ENCODE data around the gene HES6. TPM values are rescaled to one million over a fixed set of nuclear protein-coding genes. Genes with fewer than 3 reads are reported as not detected.

The HES6 gene
- total RNA-seq, 1 experiment from 2014 or later, result 17.2 TPM

DNA sequence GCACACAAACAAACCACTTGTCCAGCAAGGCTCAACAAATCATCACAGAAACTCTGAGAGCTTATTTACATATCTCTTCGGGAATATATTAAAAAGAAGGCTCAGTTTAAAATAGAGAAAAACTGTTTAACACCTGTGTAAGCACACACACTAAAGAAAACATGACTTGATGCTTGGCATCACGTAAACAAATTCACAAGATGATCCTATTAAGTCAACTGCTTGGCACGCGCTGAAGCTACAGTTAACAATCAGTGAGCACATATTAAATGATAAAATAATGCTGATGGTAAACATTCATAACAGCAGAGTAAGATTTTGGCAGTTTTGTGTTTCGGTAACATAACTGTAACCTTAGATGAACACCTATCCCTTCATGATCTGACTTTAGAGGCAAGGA lies 4.3 kb upstream of the HES6 start:
- Histone ChIP-seq H3K36me3 (ENCODE audit: insufficient read depth, low read length, poor library complexity, severe bottlenecking) (no peaks in the 10 kb centered on the region), H3K9me3 (ENCODE audit: low read depth, low read length, poor library complexity, severe bottlenecking) (no peaks in the 10 kb centered on the region), H3K27ac (ENCODE audit: low read depth, low read length, poor library complexity, severe bottlenecking) (no peak overlapping the region), H3K27me3 (replicated peaks; ENCODE audit: insufficient read depth, low read depth, low read length, poor library complexity) (no peaks in the 10 kb centered on the region), H3K4me3 (ENCODE audit: low read depth, low read length, poor library complexity, severe bottlenecking) (no peak overlapping the region), H3K4me1 (ENCODE audit: insufficient read depth, low read length, poor library complexity, severe bottlenecking) (peaks cover 10% of the 10 kb centered on the region)
- BruUV-seq (replicated peaks), result no TSS peak
- ChIA-PET POLR2A (ENCODE audit: low non-redundant PET) (no interaction called here), CTCF (no interaction called here)
- intact Hi-C loops (cut with micrococcal nuclease; ENCODE audit: unreplicated experiment), result no loop called here
- no peak for DNase-seq (ENCODE audit: low spot score)
- TF ChIP-seq EZH2 (IDR thresholded peaks at IDR 0.05; ENCODE audit: borderline replicate concordance, low read depth, low read length, poor library complexity, severe bottlenecking), result no peak
- TF ChIP-seq, protein P1, sequence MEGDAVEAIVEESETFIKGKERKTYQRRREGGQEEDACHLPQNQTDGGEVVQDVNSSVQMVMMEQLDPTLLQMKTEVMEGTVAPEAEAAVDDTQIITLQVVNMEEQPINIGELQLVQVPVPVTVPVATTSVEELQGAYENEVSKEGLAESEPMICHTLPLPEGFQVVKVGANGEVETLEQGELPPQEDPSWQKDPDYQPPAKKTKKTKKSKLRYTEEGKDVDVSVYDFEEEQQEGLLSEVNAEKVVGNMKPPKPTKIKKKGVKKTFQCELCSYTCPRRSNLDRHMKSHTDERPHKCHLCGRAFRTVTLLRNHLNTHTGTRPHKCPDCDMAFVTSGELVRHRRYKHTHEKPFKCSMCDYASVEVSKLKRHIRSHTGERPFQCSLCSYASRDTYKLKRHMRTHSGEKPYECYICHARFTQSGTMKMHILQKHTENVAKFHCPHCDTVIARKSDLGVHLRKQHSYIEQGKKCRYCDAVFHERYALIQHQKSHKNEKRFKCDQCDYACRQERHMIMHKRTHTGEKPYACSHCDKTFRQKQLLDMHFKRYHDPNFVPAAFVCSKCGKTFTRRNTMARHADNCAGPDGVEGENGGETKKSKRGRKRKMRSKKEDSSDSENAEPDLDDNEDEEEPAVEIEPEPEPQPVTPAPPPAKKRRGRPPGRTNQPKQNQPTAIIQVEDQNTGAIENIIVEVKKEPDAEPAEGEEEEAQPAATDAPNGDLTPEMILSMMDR (conservative IDR thresholded peaks at IDR 0.05; ENCODE audit: low read depth, low read length), result no peak

DNA sequence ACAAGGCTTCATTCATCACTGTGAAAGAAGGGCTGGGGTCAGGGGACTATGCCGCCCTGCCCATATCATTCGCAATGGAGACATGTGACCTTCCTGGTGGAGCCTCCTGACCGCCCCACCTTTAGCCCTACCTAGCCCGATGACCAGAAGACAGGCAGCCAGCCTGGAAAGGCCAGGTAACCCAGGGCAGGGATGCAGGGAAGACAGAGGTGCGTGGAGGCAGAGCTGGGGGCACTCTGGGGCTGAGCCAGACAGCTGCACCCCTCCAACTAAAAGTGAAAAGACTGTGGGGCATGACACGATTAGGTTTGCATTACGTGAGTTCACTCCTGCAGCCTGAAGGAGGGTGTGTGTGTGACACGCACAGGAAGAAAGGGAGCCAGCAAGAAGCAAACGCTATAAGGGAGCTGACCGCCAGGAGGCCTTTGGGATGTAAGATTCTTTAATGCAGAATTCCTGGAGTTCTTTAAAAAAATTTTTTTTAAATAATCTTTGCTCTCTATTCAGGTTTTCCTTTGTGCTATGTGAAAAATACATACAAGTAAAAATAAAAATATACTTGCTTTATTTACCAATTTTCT lies 3.7 kb upstream of the HES6 start:
- DNase-seq (ENCODE audit: low spot score), result no peak
- peaks cover 15% of the 10 kb centered on the region for H3K4me1 ChIP-seq (ENCODE audit: insufficient read depth, low read length, poor library complexity, severe bottlenecking)
- H3K36me3 ChIP-seq (ENCODE audit: insufficient read depth, low read length, poor library complexity, severe bottlenecking), result no peaks in the 10 kb centered on the region
- H3K27ac ChIP-seq (ENCODE audit: low read depth, low read length, poor library complexity, severe bottlenecking), result no peak overlapping the region
- intact Hi-C loops (cut with micrococcal nuclease; ENCODE audit: unreplicated experiment), result no loop called here
- no peaks in the 10 kb centered on the region for H3K27me3 ChIP-seq (replicated peaks; ENCODE audit: insufficient read depth, low read depth, low read length, poor library complexity)
- BruUV-seq (replicated peaks), result no TSS peak
- H3K4me3 ChIP-seq (ENCODE audit: low read depth, low read length, poor library complexity, severe bottlenecking), result no peak overlapping the region
- TF ChIP-seq, protein P1 (conservative IDR thresholded peaks at IDR 0.05; ENCODE audit: low read depth, low read length), result no peak
- no peak for TF ChIP-seq EZH2 (IDR thresholded peaks at IDR 0.05; ENCODE audit: borderline replicate concordance, low read depth, low read length, poor library complexity, severe bottlenecking)
- CTCF ChIA-PET, result no interaction called here
- POLR2A ChIA-PET (ENCODE audit: low non-redundant PET), result no interaction called here
- H3K9me3 ChIP-seq (ENCODE audit: low read depth, low read length, poor library complexity, severe bottlenecking), result no peaks in the 10 kb centered on the region

DNA sequence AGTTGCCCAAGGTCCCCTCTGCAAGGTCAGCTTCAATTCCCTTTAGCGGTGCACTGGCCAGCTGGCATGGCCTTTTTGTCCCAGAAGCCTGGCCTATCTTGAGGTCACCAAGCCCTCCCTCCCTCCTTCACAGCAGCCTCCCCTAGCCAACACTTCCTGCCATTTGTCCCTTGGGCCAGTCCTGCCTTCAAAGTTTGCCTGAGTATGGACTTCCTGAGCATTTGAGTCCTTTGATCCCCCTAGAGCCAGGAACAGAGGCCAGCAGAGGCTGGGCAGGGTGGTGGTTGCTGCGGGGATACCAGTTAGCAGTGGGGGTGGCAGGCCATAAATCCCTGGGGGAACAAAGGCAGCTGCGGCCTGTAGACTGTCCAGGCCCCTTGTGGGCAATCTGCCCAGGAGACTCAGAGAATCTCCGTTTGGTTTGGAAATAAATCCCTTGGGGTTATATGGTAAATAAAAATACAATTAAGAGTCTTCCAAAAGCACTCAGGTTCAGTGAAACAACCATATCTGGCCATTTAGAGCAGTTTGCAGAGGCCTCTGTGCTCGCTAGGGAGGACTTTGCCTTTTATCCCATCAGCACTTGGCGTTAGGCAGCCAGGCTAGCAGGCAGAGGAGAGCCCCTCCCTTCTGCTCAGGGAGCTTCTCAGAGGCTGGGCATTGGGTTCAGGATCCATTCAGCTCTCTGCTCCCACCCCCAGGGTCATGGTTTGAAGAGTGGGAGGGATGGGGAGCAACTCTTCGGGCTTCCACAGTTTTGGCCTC lies 3.1 kb upstream of the HES6 start:
- ChIA-PET POLR2A (ENCODE audit: low non-redundant PET) (no interaction called here), CTCF (no interaction called here)
- TF ChIP-seq, protein P1 (conservative IDR thresholded peaks at IDR 0.05; ENCODE audit: low read depth, low read length), result no peak
- TF ChIP-seq EZH2 (IDR thresholded peaks at IDR 0.05; ENCODE audit: borderline replicate concordance, low read depth, low read length, poor library complexity, severe bottlenecking), result no peak
- DNase-seq (ENCODE audit: low spot score), result no peak
- intact Hi-C loops (cut with micrococcal nuclease; ENCODE audit: unreplicated experiment), result no loop called here
- peaks cover 15% of the 10 kb centered on the region for H3K4me1 ChIP-seq (ENCODE audit: insufficient read depth, low read length, poor library complexity, severe bottlenecking)
- no peak overlapping the region for H3K27ac ChIP-seq (ENCODE audit: low read depth, low read length, poor library complexity, severe bottlenecking)
- BruUV-seq (replicated peaks), result no TSS peak
- no peaks in the 10 kb centered on the region for H3K9me3 ChIP-seq (ENCODE audit: low read depth, low read length, poor library complexity, severe bottlenecking)
- no peak overlapping the region for H3K4me3 ChIP-seq (ENCODE audit: low read depth, low read length, poor library complexity, severe bottlenecking)
- H3K36me3 ChIP-seq (ENCODE audit: insufficient read depth, low read length, poor library complexity, severe bottlenecking), result no peaks in the 10 kb centered on the region
- H3K27me3 ChIP-seq (replicated peaks; ENCODE audit: insufficient read depth, low read depth, low read length, poor library complexity), result no peaks in the 10 kb centered on the region
